HG03095 (cell line): ENCODE results near the gene LEO1.
"Not testable (repeated sequence)": the region's sequence is repeated elsewhere in the genome, so short reads cannot be mapped to it uniquely, and the experiment has no call there.

Source experiments
- ATAC-seq: cut with Tn5 transposase; IDR thresholded peaks from one replicate; pipeline ENCODE4 v1.9.1; 2021; ENCODE audit warnings: moderate library complexity; ENCODE audit not compliant: unreplicated experiment

The LEO1 gene

GRCh38 chr15:52004806-52005205, 33.2 kb upstream of the LEO1 start:
- ATAC-seq = no peak

GRCh38 chr15:52003710-52004109, 32.1 kb upstream of the LEO1 start:
- ATAC-seq = no peak

- not testable (repeated sequence) for ATAC-seq
Observed at GRCh38 chr15:52003089-52003488, 31.5 kb upstream of the LEO1 start.

GRCh38 chr15:52002351-52002750, 30.8 kb upstream of the LEO1 start:
- ATAC-seq = no peak

GRCh38 chr15:51992953-51993352, 21.4 kb upstream of the LEO1 start:
- no peak for ATAC-seq

- no peak for ATAC-seq
Observed at GRCh38 chr15:51991141-51991540, 19.6 kb upstream of the LEO1 start.

GRCh38 chr15:51982770-51983103, 11.2 kb upstream of the LEO1 start:
- no peak for ATAC-seq

- peak; percentile 86 for ATAC-seq
Observed at GRCh38 chr15:51982013-51982769, 10.6 kb upstream of the LEO1 start.

- no peak for ATAC-seq
Observed at GRCh38 chr15:51973775-51974174, 2.2 kb upstream of the LEO1 start.

GRCh38 chr15:51973220-51973619, 1.6 kb upstream of the LEO1 start:
- no peak for ATAC-seq

- ATAC-seq = peak; percentile 25
Observed at GRCh38 chr15:51971032-51971374, 575 bp downstream of the LEO1 start.

GRCh38 chr15:51970132-51970817, 1.3 kb downstream of the LEO1 start:
- ATAC-seq = no peak

GRCh38 chr15:51969728-51970127, 1.9 kb downstream of the LEO1 start:
- ATAC-seq = no peak

- ATAC-seq = no peak
Observed at GRCh38 chr15:51967583-51967982, 4.0 kb downstream of the LEO1 start.

GRCh38 chr15:51966192-51966591, 5.4 kb downstream of the LEO1 start:
- ATAC-seq = no peak

GRCh38 chr15:51965691-51966090, 5.9 kb downstream of the LEO1 start:
- ATAC-seq = no peak

- ATAC-seq = no peak
Observed at GRCh38 chr15:51955504-51955903, 16.1 kb downstream of the LEO1 start.

- no peak for ATAC-seq
Observed at GRCh38 chr15:51952805-51953204, 18.8 kb downstream of the LEO1 start.

GRCh38 chr15:51947124-51947523, 24.5 kb downstream of the LEO1 start:
- no peak for ATAC-seq

GRCh38 chr15:51939216-51939615, 32.4 kb downstream of the LEO1 start:
- ATAC-seq = no peak

- no peak for ATAC-seq
Observed at GRCh38 chr15:51938286-51938685, 33.3 kb downstream of the LEO1 start.

GRCh38 chr15:51936105-51936478, 35.5 kb downstream of the LEO1 start:
- ATAC-seq = no peak
